AG09319 (cell line): ENCODE data around the gene DLX2.

Source experiments
- DNase-seq: peaks from one replicate; pipeline ENCODE4 v3.0.0-alpha.2; 2010; ENCODE audit warnings: low read depth; ENCODE audit errors: extremely low read depth
- TF ChIP-seq, protein P1 (sequence below): IDR thresholded peaks from 2 replicates; pipeline ENCODE4 v1.5.1; 2011; ENCODE audit warnings: low read depth, mild to moderate bottlenecking, inconsistent platforms, low read length, moderate library complexity

The DLX2 gene

DNA sequence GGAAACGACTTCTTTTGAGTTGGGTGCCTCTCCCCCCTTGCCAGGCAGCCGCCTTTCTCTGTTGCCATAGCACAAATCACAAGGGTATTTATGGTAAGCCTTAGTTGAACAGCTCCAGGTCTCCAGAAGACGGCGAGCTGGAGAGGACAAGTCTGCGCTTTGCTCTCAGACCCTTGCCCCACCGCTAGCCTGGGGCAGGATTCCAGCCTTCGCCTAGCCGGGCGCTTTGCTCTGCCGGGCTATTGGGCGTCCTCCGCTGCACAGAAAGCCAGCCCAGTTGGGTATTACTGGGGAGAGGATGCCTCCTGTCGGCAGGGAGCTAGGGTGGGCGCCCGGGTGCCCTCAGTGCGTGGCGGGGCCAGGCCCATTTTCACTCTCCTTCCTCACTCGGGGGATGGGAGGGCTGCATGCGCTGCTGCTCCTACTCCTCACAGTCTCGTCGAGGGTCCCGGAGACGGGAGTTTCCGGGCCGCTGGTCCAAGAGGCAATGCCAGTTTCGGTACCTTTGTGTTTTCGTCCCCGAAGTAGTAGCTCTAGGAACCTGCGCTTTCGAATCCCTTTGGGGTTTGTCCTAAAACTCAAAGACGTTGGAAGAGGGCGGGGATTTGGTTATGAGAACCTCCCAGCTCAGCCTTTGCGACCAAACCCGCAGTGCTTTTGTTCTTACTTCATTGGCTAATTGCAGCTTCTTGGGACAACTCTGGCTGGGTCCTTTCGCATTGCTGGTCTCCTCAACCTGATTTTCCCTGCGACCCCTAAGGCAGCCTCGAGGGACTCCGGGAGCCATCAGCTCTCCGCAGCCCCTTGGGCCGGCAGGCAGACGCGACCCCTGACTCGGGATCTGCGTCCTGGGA is 3.6 kb upstream of the DLX2 start:
- TF ChIP-seq, protein P1, sequence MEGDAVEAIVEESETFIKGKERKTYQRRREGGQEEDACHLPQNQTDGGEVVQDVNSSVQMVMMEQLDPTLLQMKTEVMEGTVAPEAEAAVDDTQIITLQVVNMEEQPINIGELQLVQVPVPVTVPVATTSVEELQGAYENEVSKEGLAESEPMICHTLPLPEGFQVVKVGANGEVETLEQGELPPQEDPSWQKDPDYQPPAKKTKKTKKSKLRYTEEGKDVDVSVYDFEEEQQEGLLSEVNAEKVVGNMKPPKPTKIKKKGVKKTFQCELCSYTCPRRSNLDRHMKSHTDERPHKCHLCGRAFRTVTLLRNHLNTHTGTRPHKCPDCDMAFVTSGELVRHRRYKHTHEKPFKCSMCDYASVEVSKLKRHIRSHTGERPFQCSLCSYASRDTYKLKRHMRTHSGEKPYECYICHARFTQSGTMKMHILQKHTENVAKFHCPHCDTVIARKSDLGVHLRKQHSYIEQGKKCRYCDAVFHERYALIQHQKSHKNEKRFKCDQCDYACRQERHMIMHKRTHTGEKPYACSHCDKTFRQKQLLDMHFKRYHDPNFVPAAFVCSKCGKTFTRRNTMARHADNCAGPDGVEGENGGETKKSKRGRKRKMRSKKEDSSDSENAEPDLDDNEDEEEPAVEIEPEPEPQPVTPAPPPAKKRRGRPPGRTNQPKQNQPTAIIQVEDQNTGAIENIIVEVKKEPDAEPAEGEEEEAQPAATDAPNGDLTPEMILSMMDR: peak; percentile 63
- no peak for DNase-seq

DNA sequence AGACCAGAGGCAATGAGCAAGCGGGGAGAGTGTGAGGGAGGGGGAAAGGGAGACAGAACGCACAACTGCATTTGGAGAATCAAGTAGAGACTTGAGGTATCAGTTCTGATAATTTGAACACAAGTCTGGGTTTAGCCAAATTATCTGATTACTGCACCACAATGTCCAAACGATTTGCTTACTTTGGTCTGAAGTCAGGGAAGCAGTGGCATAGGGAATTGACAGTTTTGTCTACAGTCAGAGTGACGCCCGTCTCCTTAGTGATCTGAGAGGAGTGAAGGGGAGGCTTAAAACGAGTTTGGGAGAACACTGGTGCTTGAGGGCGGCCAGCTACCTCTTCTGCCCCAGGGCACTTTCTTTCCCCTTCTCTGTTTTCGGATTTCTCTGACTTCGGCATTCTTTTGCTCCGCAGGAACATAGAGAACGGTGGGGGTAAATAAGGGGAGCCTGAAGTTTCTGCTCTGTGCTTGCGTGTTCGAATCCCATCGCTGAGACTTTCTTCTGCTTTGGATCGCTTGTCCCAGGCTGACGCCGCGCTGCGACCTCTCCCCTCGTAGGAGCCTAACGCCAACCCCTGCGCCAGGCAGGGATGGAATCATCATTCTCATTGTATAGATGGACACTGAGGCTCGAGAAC is 2.9 kb upstream of the DLX2 start:
- TF ChIP-seq, protein P1: no peak
- DNase-seq: no peak

DNA sequence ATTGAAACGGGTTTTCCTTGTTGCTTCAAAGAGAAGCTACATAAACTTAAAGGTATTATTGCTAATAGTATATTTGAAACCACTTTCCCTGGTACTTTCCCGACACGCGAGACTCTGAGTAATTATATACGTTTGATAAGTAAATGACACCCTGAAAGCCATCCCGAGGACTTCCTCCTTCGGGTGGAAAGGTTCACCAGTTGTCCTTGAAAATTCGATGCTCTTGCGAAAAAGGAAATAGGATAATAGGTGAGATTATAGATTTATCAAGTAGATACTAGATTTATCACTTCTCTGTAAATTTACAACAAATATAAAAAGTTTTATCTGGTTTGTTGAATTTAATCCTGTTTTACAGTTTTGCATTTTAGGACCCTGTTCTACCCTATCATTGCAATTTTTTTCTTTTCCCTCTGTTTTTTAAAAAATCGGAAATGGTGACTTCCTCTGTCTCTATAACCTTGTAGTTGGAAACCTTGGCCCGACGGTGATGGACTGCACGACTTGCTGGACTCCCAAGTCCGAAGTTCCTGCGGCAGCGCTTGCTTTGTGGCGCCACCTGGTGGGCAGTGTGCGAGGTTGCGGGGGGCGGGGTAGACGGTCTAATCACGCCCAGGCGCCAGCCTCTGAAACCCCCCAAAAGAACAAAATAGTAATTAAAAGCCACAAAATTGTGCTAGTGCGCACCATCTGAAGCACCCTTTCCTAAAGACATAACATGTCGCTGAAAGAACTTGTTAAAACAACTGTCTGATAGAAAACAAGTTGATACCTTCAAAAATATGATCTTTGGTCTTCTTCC is 972 bp upstream of the DLX2 start:
- TF ChIP-seq, protein P1: peak; percentile 92
- no peak for DNase-seq

DNA sequence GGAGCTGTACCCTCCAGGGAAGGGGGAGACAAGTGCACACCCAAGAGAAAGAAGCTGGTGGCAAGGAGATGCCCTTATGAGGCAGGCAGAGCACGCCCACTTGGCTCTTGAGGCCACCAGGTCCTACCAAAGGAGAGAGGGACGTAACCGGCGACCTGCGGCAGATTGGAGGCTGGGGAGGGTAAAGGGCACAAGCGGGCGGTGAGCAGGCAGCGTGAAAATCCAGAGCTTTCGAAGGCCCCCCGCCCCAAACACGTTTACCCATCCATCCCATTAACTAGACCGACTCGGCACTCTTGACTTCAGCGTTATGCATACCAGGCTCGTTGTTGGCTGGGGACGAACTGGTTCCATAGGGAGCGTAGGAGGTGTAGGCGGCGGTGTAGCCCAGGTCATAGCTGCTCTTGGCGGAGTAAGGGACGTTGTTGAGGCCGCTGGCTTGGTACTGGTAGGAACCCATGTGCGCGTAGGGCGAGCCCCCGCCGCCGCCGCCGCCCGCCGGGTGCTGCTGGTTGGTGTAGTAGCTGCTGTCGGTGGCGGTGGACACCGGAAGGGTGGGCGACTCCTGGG is 794 bp downstream of the DLX2 start:
- TF ChIP-seq, protein P1: no peak
- no peak for DNase-seq

DNA sequence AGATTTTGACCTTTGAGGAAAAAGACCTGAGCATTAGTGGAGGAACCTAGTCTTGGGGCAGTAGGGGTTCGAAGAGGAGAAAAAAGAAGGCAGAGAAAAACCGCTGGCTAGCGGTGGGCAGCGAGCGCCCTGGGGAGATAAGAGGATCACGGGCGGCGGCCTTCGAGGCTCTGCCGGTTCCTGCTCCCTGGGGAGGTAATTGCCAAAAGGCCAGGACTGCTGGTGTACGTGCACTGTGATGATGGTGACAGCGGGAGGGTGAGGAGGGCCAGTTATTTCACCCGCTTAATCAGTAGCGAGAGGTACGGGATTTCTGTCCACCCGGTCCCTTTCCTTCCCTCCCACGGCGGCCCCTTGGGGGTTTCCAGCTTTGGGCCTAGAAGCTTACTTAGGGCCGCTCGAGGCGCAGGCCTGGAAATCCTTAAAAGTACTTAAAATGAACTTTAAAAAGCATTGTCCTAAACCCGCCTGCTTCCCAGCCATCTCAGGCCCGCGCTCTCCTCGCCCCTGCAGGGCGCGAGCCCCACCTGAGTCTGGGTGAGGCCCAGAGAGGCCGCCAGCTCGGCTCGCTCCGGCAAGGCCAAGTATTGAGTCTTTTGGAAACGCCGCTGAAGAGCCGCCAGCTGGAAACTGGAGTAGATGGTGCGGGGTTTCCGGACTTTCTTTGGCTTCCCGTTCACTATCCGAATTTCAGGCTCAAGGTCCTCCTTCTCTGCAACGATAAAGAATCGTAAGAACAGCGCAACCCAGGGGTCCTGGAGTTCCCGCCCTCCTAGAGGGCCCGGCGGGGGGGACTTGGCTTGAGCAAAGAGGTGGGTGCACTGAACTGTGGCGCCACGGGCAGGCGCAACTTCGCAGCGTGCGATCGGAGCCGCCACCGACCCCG is 1.5 kb downstream of the DLX2 start:
- DNase-seq: no peak
- TF ChIP-seq, protein P1: peak; percentile 2; the same call in 1 of the 2 replicates

DNA sequence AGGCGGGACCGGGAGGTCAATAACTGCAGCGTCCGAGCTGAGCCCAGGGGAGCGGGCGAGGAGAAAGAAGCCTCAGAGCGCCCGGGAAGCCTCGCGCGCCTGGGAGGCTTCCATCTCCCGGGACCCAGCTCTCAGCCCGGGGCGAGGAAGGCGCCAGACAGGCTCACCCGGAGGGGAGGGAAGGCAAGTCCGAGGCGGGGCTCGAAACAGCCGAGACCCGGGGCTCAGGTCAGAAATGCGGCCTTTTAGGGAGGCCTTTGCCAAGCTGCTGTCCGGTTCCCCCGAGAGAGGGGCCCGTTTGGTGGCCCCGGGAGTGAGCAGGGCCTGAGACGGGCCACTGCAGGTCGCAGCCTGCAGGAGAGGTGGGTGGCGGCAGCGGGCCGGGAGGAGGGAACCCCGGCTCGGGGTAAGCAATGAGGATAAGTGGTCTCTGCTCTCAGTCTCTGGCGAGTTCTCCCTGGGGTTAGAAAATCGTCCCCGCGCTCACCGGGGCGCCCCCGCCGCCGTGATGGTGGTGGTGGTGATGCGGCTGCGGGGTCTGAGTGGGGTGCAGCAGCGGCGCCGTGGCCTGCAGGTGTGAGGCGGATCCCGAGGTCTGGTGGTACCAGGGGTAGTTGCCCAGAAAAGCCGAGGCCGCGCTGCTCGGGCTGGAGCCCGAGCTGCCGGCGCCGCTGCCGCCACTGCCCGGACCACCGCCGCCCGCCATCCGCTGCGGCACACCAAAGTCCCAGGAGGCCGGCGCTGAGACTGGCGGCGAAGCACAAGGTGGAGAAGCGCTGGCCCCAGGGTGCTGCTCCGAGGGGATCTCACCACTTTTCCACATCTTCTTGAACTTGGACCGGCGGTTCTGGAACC is 2.4 kb downstream of the DLX2 start:
- TF ChIP-seq, protein P1: no peak
- DNase-seq: no peak
